HCT116 (cell line): ENCODE measurements around the gene CCDC38. TPM values are rescaled to one million over a fixed set of nuclear protein-coding genes. Genes with fewer than 3 reads are reported as not detected.

Source experiments
- ATAC-seq: fragments of 200-7000 bp; cut with Tn5 transposase; 2 replicates; pipeline ENCODE4 v1.9.1; 2020; ENCODE audit warnings: mild to moderate bottlenecking, moderate library complexity
- BruUV-seq: library from RNA; stranded (reverse); fragments of 400-500 nt; replicated peaks from 2 replicates; lab custom pipeline; 2021; lab: Mats Ljungman, UMichigan
- CTCF ChIA-PET: fragments of 300-600 bp; sonication (Branson Sonifier 250); formaldehyde crosslinking; loops from one replicate; lab custom pipeline; 2021; ENCODE audit warnings: antibody characterized with exemption; lab: Charles Lee
- POLR2A ChIA-PET: fragments of 300-600, 350-600 bp; sonication (Branson Sonifier 250); formaldehyde crosslinking; loops from one replicate; lab custom pipeline; 2021; ENCODE audit warnings: antibody characterized with exemption; lab: Charles Lee
- RAD21 ChIA-PET, 2 experiments: fragments of 300-600 bp; sonication (Branson Sonifier 250); formaldehyde crosslinking; loops; one replicate each; lab custom pipeline; 2023; ENCODE audit warnings: low total read pairs in 2 of 2; ENCODE audit not compliant: uncharacterized antibody in 2 of 2, unreplicated experiment in 2 of 2, low non-redundant PET in 1 of 2; lab: Charles Lee
- DNase-seq: peaks from one replicate; pipeline ENCODE4 v3.0.0-alpha.2; 2010; ENCODE audit warnings: low read depth, low spot score
- H2AFZ ChIP-seq: fragments of 200-600 bp; shearing (Covaris generic), sonication (generic); 2 replicates; pipeline ENCODE4 v1.6.1; 2017; ENCODE audit warnings: low read depth, mixed run types, mixed read lengths, antibody characterized with exemption, low read length; ENCODE audit not compliant: poor library complexity, severe bottlenecking
- H3K27ac ChIP-seq: 2 replicates; pipeline ENCODE4 v1.5.1; 2012; ENCODE audit warnings: low read depth, low read length
- H3K27me3 ChIP-seq: fragments of 200-600 bp; sonication (generic); 2 replicates; pipeline ENCODE4 v1.6.1; 2016; ENCODE audit warnings: mixed run types, low read length, mixed read lengths; ENCODE audit not compliant: insufficient read depth
- H3K36me3 ChIP-seq, 2 experiments: fragments of 200-500 bp in 1 of 2; fragments of 200-600 bp in 1 of 2; sonication (Bioruptor generic) in 1 of 2; sonication (generic) in 1 of 2; 2 replicates each; pipeline versions ENCODE4 v1.5.1 to v1.6.1; 2014 to 2016; ENCODE audit warnings: low read length in 2 of 2, inconsistent platforms in 1 of 2, mixed read lengths in 1 of 2, mixed run types in 1 of 2; ENCODE audit not compliant: insufficient read depth in 2 of 2, control insufficient read depth in 1 of 2
- H3K4me1 ChIP-seq, 2 experiments: fragments of 200-600 bp in 1 of 2; sonication (generic) in 1 of 2; 2 replicates each; pipeline versions ENCODE4 v1.5.1 to v1.6.1; 2012 to 2017; ENCODE audit warnings: low read length in 2 of 2, inconsistent platforms in 1 of 2, mild to moderate bottlenecking in 1 of 2, mixed read lengths in 1 of 2, mixed run types in 1 of 2, moderate library complexity in 1 of 2; ENCODE audit not compliant: insufficient read depth in 2 of 2, control insufficient read depth in 1 of 2
- H3K4me2 ChIP-seq: fragments of 200-600 bp; sonication (generic); 2 replicates; pipeline ENCODE4 v1.6.1; 2017; ENCODE audit warnings: mixed run types, low read length, mixed read lengths
- H3K4me3 ChIP-seq, 2 experiments: fragments of 200-600 bp in 1 of 2; sonication (generic) in 1 of 2; replicated peaks in 1 of 2; 2 replicates each; pipeline ENCODE4 v1.5.1; 2011 to 2016; ENCODE audit warnings: low read length in 2 of 2, control low read depth in 1 of 2, low read depth in 1 of 2, mild to moderate bottlenecking in 1 of 2, mixed read lengths in 1 of 2, mixed run types in 1 of 2
- H3K79me2 ChIP-seq: fragments of 200-600 bp; sonication (generic); 2 replicates; pipeline ENCODE4 v1.6.1; 2017; ENCODE audit warnings: mild to moderate bottlenecking, mixed run types, low read length, moderate library complexity, mixed read lengths; ENCODE audit not compliant: insufficient read depth
- H3K9ac ChIP-seq: fragments of 200-600 bp; sonication (generic); 2 replicates; pipeline ENCODE4 v1.6.1; 2016; ENCODE audit warnings: low read length, mixed read lengths
- H3K9me2 ChIP-seq: fragments of 200-600 bp; sonication (generic), shearing (Covaris generic); 2 replicates; pipeline ENCODE4 v1.6.1; 2017; ENCODE audit warnings: mixed run types, mild to moderate bottlenecking, moderate library complexity; ENCODE audit not compliant: insufficient read depth
- H3K9me3 ChIP-seq, 2 experiments: fragments of 200-500 bp in 1 of 2; fragments of 200-600 bp in 1 of 2; sonication (Bioruptor generic) in 1 of 2; sonication (generic) in 1 of 2; 2 replicates each; pipeline ENCODE4 v1.6.1; 2014 to 2017; ENCODE audit warnings: low read length in 2 of 2, mixed read lengths in 2 of 2, inconsistent platforms in 1 of 2, low read depth in 1 of 2, mild to moderate bottlenecking in 1 of 2, mixed run types in 1 of 2, moderate library complexity in 1 of 2; ENCODE audit not compliant: control insufficient read depth in 1 of 2, insufficient read depth in 1 of 2
- H4K20me1 ChIP-seq: fragments of 200-600 bp; sonication (generic), shearing (Covaris generic); 2 replicates; pipeline ENCODE4 v1.6.1; 2017; ENCODE audit warnings: mixed run types, mild to moderate bottlenecking, moderate library complexity; ENCODE audit not compliant: insufficient read depth
- EGR1 ChIP-seq: IDR thresholded peaks from 2 replicates; pipeline ENCODE4 v1.6.1; 2012; ENCODE audit warnings: low read depth
- JUND ChIP-seq: IDR thresholded peaks from 2 replicates; pipeline ENCODE4 v1.6.1; 2012
- POLR2AphosphoS5 ChIP-seq: IDR thresholded peaks from 2 replicates; pipeline ENCODE4 v1.6.1; 2011; ENCODE audit warnings: mild to moderate bottlenecking, low read depth, low read length, moderate library complexity
- TCF7L2 ChIP-seq: IDR thresholded peaks from 2 replicates; pipeline ENCODE4 v1.7.0; 2011; ENCODE audit warnings: borderline replicate concordance, inconsistent platforms; ENCODE audit not compliant: insufficient read depth, insufficient read length; ENCODE audit errors: extremely low read depth
- ZNF274 ChIP-seq: fragments of 200-500 bp; sonication (Bioruptor generic); IDR thresholded peaks from 2 replicates; pipeline ENCODE4 v1.6.1; 2014; ENCODE audit warnings: mild to moderate bottlenecking, low read depth, low read length, inconsistent platforms
- intact Hi-C: fragments of 100-400 bp; cut with micrococcal nuclease; formaldehyde crosslinking; loops from 2 replicates; pipeline ENCODE4 v1.10.0; 2022
- total RNA-seq: library from RNA; stranded (reverse); gene quantifications from one replicate; pipeline ENCODE4 v1.2.1, GENCODE V29; 2021; ENCODE audit not compliant: unreplicated experiment
- TF ChIP-seq, protein P1 (sequence below): IDR thresholded peaks from 2 replicates; pipeline ENCODE4 v1.6.1; 2012
- TF ChIP-seq, protein P2 (sequence below): IDR thresholded peaks from 2 replicates; pipeline ENCODE4 v1.6.1; 2012; ENCODE audit warnings: low read depth

The CCDC38 gene
- total RNA-seq, 1 experiment from 2014 or later, result 0.27 TPM

DNA sequence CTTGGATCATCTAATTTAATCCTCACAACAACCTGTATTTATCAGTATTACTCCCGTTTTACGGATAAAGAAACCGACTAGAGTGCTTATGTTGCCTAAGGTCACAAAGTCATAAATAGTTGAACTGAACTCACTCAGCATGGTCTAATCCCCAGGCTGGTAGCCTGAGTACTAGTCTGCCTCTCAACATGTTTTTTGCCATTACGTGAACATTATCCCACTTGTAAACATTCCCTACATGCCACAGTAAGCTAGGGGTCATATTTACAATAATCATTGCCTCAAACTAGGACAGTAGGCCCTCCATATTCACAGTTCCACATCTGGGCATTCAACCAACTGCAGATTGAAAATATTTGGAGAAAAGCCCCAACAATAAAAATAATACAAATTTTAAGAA lies 71.5 kb downstream of the CCDC38 start:
- 0 out of 2 replicates have a peak, but pooled peaks cover 4% of the 10 kb centered on the region for H4K20me1 ChIP-seq
- peaks cover 10 to 13% of the 10 kb centered on the region in 2 experiments; a peak in 3 of 4 replicates for H3K36me3 ChIP-seq
- H3K4me2 ChIP-seq, result no peak overlapping the region
- no peak overlapping the region for H3K9ac ChIP-seq
- no peak for DNase-seq
- no peak for ATAC-seq
- H3K9me2 ChIP-seq, result no peaks in the 10 kb centered on the region
- no peak overlapping the region for H3K27ac ChIP-seq
- H3K4me1 ChIP-seq, result no peaks in the 10 kb centered on the region
- no peaks in the 10 kb centered on the region for H3K9me3 ChIP-seq
- no peak overlapping the region for H3K4me3 ChIP-seq
- intact Hi-C loops, result no loop called here
- RAD21 ChIA-PET, result no interaction called here
- CTCF ChIA-PET, result no interaction called here
- H3K79me2 ChIP-seq, result peaks cover 12% of the 10 kb centered on the region; the same call in 1 of the 2 replicates
- POLR2A ChIA-PET, result no interaction called here
- BruUV-seq, result no TSS peak
- no peaks in the 10 kb centered on the region for H3K27me3 ChIP-seq
- TF ChIP-seq EGR1 (no peak), TCF7L2 (no peak), POLR2AphosphoS5 (no peak), ZNF274 (no peak), JUND (no peak)
- TF ChIP-seq, protein P1, sequence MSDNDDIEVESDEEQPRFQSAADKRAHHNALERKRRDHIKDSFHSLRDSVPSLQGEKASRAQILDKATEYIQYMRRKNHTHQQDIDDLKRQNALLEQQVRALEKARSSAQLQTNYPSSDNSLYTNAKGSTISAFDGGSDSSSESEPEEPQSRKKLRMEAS, result no peak
- TF ChIP-seq, protein P2, sequence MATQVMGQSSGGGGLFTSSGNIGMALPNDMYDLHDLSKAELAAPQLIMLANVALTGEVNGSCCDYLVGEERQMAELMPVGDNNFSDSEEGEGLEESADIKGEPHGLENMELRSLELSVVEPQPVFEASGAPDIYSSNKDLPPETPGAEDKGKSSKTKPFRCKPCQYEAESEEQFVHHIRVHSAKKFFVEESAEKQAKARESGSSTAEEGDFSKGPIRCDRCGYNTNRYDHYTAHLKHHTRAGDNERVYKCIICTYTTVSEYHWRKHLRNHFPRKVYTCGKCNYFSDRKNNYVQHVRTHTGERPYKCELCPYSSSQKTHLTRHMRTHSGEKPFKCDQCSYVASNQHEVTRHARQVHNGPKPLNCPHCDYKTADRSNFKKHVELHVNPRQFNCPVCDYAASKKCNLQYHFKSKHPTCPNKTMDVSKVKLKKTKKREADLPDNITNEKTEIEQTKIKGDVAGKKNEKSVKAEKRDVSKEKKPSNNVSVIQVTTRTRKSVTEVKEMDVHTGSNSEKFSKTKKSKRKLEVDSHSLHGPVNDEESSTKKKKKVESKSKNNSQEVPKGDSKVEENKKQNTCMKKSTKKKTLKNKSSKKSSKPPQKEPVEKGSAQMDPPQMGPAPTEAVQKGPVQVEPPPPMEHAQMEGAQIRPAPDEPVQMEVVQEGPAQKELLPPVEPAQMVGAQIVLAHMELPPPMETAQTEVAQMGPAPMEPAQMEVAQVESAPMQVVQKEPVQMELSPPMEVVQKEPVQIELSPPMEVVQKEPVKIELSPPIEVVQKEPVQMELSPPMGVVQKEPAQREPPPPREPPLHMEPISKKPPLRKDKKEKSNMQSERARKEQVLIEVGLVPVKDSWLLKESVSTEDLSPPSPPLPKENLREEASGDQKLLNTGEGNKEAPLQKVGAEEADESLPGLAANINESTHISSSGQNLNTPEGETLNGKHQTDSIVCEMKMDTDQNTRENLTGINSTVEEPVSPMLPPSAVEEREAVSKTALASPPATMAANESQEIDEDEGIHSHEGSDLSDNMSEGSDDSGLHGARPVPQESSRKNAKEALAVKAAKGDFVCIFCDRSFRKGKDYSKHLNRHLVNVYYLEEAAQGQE, result no peak
- no peak overlapping the region for H2AFZ ChIP-seq
